HG03097 (cell line): Measurements from ENCODE around the gene ZYX.
"Not testable (repeated sequence)": the region's sequence is repeated elsewhere in the genome, so short reads cannot be mapped to it uniquely, and the experiment has no call there.

Experiments
- ATAC-seq: cut with Tn5 transposase; IDR thresholded peaks from one replicate; pipeline ENCODE4 v1.9.1; 2021; ENCODE audit not compliant: unreplicated experiment, low FRiP score

Gene ZYX

DNA sequence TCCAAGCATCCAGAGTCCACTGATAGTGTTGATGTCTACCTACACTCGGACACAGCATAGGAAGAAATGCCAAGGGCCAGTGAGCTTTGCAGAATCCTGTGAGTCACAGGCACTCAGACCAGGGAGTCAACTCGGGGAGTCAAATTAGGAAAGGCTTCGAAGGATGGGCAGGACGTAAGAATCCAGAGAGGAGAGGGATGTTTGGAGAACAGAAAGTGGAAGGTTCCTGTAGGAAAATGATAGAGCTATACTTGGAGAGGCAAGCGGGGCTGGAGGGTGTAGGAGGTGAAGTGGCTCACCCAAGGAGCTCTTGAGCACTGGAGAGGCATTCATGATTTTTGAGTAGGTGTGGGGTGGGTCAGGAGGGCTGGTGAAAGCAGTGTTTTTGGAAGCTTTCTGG, 3.0 kb downstream of the ZYX start:
- ATAC-seq: no peak

DNA sequence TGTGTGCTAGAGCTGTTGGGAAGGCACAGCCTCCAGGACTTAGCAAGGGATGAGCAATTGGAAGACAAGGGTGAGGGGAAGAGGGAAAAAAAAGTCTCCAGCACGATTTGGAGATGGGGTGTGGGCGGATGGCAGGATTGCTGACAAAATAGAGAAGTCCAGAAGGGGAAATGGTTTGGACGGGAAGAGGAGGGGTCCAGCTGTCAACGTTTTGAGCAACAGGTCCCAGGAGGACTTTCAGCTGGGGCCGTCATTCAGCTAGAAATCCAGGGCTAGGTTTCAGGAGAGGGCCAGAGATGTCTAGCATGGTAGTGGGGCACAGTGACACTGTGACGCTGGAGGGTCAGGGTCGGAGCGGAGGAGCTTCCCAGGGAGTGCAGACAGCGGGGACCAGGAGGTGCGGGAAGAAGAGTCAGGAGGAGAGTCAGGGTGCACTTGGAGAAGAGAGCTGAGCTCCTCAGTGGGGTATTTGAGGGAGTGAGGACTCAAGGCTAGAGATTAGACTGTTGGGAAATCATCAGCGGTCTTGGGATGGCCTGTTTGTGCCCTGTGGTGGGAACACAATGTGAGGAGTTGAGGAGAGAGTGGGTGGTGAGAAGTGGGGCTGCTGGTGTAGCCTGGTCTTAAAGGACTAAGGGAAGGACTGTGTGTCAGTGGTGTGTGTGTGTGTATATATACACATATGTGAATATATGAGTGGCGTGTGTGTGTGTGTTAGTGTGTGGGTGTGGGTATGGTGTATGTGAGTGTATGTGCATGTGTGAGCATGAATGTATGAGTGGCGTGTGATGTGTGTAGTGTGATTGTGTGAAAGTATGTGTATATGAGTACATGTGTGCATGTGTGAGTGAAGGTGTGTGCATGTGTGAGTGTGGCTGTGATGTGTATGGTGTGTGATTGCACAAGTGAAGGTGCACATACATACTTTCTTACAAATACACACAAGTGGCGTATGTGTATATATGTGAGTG, 3.8 kb downstream of the ZYX start:
- ATAC-seq: no peak

DNA sequence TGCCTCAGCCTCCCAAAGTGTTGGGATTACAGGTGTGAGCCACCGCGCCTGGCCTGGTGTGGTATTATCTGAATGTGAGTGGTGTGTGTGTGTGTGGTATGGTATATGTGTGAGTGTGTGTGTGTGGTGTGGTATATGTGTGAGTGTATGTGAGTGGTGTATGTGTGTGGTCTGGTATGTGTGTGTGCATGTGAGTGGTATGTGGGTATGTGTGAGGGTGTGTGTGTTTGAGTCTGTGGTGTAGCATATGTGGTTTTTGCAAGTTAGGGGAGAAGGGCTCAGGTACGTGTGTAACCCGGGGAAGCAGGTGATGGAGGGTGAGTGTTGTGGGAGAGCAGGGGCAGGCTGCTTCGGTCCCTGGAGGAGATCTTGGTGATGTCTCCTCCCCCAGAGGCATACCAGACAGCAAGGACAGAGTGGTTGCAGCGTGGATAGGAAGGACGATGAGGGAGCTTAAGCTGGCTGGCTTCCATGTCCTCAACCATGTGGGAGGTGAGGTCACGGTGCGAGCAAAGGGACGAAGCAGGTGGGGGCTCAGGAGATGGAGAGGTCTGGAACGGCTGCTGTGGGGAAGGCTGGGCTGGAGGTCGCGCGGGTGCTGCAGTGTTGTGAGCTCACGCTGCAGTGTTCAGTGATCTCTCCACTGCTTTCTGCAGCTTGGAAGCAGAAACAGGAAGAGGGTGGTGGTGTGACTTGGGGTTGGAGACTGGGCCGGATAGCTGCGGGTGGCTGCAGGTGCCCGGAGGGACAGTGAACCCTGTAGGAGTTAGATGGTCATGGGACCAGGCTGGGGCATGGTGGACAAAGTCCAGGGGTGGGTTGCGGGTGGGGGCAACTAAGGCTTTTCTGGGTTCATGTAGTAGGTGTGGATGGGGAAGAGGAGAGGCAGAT, 5.0 kb downstream of the ZYX start:
- ATAC-seq: peak; percentile 48

- no peak for ATAC-seq
Measured at GRCh38 chr7:143387156-143387975, 6.2 kb downstream of the ZYX start.

GRCh38 chr7:143388051-143388450, 6.9 kb downstream of the ZYX start:
- ATAC-seq: no peak

- no peak for ATAC-seq
Measured at GRCh38 chr7:143388491-143389101, 7.5 kb downstream of the ZYX start.

- ATAC-seq: no peak
Measured at GRCh38 chr7:143389316-143390103, 8.4 kb downstream of the ZYX start.

GRCh38 chr7:143390104-143390772, 9.1 kb downstream of the ZYX start:
- ATAC-seq: no peak

DNA sequence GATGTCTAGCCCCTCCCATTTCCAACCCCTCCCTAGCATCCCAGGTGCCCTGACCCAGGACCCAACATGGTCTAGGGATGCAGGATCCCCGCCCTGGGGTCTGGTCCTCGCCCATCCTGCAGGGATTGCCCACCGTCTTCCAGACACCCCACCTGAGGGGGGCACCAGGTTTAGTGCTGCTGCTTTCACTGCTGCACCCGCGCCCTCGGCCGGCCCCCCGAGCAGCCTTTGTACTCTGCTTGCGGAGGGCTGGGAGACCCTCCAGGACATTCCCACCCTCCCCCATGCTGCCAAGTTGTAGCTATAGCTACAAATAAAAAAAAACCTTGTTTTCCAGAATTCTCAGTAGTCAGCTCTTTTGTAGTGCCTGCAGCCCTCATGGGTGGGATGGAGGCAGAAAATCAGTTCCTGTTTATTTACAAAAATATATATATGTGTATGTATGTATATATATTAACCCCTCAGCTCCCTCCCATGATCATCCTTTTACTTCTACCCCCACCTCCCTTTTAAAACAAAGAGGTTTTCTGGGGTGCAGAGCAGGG, 9.7 kb downstream of the ZYX start:
- no peak for ATAC-seq

GRCh38 chr7:143391462-143392404, 10.6 kb downstream of the ZYX start:
- ATAC-seq: no peak

- not testable (repeated sequence) for ATAC-seq
Measured at GRCh38 chr7:143392427-143392826, 11.3 kb downstream of the ZYX start.

- no peak for ATAC-seq
Measured at GRCh38 chr7:143392875-143393266, 11.7 kb downstream of the ZYX start.

DNA sequence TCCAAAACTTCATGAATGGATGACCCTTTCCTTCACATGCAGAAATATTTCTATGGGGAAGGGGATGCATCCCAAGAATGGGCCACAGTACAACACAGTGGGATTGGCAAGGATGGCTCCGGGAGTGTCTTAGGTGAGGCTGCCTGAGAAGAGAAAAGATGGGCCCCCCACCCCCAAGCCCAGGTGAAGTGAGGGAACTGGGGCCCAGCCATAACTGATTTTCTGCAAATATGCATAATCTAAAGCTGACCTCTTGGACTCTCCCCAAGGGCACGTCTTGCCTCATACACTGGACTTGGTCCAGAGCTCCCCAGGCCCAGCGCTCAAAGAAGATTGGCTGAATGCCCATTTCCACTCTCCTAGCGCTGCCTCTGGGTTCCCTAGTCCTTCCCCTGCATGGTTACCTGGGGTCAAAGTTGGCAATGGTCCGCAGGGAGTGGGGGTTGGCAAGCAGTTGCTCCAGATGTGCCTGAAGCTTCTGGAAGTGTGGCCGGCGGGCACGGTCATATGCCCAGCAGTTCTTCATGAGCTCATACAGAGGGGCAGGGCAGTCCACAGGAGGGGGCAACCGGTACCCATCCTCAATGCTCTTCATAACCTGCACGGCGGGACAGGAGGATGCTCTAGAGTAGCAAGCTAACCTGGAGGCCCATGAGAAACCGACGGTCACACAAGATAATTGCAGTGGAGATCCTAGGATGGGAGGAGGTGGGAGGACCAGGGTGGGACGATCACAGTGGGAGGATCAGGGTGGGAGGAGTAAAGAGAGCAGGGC, 12.3 kb downstream of the ZYX start:
- no peak for ATAC-seq

GRCh38 chr7:143394068-143394467, 12.9 kb downstream of the ZYX start:
- ATAC-seq: no peak

GRCh38 chr7:143394777-143395176, 13.6 kb downstream of the ZYX start:
- no peak for ATAC-seq
